Measurements from ENCODE around the gene ACADM.
"Not testable (repeated sequence)": the region's sequence is repeated elsewhere in the genome, so short reads cannot be mapped to it uniquely, and the experiment has no call there.

ACADM gene

DNA sequence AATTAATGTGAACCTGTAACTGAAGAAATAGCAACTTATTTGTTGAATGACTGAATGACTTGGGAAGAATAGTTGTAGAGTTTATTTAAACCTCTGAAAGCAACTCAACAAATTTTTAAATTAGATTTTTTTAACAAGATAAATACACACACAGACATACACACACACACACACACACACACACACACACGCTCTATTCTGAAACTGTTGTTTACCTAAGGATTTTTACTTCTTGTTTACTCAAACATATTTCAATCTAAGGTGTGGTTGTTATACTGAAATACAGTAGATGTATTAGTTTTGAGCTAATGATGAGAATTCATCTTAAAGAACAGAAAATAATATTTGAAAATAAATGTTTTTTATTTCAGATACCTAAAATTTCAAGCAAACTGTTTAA lies 11.5 kb downstream of the ACADM start:
- DNase-seq (ENCODE audit: low spot score) = no peak

DNA sequence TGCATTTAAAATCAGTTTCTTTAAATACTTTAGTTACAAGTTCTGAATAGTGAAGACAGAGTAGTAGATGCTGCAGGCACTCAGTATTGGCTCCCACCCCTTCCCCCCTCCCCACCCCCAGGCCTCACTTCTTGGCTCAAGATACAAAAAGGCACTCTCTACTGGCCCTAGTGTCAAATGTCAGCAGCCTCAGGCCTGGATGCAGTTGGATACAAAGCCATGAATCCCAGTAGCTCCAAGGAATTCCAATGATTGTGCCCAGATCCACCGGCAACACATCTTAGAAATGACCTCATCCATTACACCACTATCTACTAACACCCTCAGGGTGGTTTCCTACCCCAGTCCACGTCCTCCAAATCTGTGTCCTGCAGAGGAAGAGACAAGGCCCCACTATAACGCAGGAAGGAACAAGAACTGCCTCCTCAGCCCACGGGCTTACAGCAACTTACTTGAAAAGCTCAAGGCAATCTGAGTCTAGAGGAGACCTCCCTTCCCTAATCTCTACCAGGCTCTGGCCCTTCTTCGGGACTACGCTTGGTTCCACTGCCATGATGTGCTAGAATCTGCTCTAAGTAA lies 17.6 kb downstream of the ACADM start:
- DNase-seq (ENCODE audit: low spot score) = no peak

DNA sequence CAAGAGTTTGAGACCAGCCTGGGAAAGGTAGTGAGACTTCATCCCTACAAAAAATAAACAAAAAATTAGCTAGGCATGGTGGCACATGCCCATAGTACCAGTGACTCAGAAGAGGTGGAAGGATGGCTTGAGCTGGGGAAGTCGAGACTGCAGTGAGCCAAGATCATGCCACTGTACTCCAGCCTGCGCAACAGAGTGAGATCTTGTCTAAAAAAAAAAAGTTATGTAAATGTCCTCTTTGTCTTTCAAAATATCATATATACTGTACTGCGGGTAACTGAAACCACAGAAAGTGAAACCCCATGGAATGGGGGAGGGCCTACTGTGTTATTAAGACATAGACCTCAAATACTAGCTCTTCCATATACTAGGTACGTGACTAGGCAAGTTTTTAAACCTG lies 20.8 kb downstream of the ACADM start:
- peak; percentile 49 for DNase-seq (ENCODE audit: low spot score)

DNA sequence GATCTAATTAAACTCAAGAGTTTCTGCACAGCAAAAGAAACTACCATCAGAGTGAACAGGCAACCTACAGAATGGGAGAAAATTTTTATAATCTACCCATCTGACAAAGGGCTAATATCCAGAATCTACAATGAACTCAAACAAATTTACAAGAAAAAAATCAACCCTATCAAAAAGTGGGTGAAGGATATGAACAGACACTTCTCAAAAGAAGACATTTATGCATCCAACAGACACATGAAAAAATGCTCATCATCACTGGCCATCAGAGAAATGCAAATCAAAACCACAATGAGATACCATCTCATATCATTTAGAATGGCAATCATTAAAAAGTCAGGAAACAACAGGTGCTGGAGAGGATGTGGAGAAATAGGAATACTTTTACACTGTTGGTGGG lies 32.7 kb downstream of the ACADM start:
- not testable (repeated sequence) for DNase-seq (ENCODE audit: low spot score)

DNA sequence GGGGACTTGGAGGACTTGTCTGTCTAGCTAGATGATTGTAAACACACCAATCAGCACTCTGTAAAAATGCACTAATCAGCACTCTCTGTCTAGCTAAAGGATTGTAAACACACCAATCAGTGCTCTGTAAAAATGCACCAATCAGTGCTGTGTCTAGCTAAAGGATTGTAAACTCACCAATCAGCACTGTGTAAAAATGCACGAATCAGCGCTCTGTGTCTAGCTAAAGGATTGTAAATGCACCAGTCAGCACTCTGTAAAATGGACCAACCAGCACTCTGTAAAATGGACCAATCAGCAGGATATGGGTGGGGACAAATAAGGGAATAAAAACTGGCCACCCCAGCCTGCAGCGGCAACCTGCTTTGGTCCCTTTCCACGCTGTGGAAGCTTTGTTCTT lies 34.0 kb downstream of the ACADM start:
- peak; percentile 16 for DNase-seq (ENCODE audit: low spot score)

DNA sequence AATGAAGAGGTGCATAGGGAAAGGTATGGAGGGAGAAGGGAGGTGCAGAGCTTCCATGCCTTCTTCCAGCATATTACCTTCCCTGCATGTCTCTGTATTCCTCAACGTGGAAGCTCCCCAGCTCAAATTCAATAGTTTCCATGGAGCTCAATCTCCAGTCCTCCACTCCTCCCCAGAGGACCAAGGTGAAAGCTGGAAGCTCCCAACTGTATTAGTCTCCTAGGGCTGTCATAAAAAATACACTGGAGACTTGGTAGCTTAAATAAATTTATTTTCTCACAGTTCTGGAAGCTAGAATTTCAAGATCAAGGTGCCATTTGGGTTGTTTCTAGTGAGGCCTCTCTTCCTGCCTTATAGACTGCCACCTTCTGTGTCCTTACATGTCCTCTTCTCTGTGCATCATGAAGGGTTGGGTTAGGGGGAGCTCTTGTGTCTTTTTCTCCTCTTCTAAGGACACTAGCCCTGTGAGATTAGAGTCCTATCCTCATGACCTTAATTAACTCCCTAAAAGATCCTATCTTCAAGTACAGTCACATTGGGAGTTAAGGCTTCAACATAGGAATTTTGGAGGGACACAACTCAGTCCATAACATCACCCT lies 39.6 kb downstream of the ACADM start:
- DNase-seq (ENCODE audit: low spot score) = peak; percentile 23

DNA sequence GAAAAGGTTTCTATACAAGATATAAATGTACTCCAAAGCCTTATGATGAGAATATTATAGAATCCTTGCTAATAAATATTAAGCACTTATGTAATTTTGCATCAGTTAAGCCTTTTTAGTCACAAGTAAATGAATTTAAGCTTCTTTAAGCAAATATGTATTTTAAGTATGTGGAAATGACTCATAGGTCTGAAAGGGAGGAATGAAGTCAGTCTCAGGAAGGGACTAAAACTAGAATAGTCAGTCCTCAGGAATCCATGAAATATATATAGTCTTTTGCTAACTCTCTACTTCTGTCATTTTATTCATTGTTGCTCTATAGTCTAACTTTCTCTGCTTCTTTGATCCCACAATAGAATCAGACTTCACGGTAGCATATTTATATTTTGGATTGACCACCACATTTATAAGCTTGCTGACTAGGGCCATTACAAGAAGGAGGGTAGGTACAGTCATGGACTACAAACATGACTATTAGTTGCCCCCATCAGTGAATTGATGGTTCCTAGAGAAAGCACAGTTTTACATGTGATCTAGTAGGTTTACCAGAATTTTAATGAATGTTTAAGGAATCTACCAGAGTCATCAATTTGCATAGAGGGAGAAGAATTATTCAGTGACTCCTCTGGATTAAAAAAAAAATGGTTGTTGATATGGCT lies 41.3 kb downstream of the ACADM start:
- no peak for DNase-seq (ENCODE audit: low spot score)

DNA sequence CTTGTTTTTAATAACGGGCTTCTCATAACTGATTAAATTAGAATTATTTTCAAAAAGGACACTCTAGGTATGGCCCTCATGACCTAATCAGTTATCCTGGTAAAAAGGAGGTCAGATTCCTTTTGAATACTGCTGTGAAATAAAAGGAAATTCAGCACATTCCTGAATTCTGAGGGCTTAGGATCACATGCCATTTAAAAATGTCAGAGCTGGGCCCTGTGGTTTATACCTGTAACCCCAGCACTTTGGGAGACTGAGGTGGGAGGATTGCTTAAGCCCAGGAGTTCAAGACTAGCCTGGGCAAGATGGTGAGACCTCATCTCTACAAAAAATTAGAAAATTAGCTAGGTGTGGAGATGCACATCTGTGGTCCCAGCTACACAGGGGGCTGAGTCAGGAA lies 43.5 kb downstream of the ACADM start:
- no peak for DNase-seq (ENCODE audit: low spot score)

DNA sequence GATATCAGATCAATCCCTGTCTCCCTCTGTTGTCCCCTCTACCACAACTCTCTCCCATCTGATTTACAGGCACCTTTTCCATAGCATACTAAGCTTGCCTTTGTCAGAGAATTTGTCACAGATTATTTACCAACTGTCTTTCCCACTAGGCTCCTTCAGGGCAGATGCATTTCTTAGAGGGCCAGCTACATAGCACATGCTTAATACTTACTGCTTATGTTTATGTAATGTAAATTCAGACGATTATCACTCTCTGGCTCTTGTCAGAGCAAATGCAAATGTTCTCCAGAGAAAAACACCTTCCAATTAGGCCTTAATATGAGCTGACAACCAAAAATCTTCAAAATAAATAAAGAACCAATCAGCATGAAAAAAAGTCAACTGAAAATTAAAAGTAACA lies 46.3 kb downstream of the ACADM start:
- no peak for DNase-seq (ENCODE audit: low spot score)

DNA sequence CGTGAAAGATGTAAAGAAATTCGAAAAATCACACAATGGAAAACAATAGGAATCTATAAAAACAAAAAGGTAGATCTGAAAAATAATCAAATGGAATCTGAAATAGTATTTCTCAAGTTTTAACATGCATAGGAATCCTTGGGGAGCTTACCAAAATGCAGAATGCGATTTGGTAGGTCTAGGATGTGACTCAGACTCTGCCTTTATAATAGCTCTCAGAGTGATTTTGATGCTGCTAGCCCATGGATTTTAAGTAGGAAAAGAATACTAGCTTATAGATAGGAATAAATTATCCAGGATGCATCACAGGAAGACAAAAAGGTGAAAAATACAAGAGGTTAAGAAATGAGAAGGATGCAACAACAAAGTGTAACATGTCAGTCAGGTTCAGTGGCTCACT lies 47.5 kb downstream of the ACADM start:
- no peak for DNase-seq (ENCODE audit: low spot score)

DNA sequence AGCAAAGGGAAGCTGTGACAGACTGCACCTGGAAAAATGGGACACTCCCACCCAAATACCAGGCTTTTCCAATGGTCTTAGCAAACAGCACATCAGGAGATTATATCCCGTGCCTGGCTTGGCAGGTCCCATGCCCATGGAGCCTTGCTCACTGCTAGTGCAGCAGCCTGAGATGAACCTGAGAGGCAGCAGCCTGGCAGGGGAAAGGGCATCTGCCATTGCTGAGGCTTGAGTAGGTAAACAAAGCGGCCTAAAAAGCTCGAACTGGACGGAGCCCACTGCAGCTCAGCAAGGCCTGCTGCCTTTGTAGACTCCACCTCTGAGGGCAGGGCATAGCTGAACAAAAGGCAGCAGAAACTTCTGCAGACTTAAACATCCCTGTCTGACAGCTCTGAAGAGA lies 53.3 kb downstream of the ACADM start:
- not testable (repeated sequence) for DNase-seq (ENCODE audit: low spot score)

DNA sequence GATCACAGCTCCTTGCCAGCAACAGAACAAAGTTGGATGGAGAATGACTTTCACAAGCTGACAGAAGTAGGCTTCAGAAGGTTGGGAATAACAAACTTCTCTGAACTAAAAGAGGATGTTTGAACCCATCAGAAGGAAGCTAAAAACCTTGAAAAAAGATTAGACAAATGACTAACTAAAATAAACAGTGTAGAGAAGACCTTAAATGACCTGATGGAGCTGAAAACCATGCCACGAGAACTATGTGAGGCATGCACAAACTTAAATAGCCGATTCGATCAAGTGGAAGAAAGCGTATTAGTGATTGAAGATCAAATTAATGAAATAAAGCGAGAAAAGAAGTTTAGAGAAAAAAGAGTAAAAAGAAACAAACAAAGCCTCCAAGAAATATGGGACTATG lies 54.2 kb downstream of the ACADM start:
- DNase-seq (ENCODE audit: low spot score) = not testable (repeated sequence)

DNA sequence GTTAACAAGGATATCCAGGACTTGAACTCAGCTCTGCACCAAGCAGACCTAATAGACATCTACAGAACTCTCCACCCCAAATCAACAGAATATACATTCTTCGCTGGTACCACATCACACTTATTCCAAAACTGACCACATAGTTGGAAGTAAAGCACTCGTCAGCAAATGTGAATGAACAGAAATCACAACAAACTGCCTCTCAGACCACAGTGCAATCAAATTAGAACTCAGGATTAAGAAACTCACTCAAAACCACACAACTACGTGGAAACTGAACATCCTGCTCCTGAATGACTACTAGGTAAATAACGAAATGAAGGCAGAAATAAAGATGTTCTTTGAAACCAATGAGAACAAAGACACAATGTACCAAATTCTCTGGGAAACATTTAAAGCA lies 55.7 kb downstream of the ACADM start:
- DNase-seq (ENCODE audit: low spot score) = not testable (repeated sequence)

DNA sequence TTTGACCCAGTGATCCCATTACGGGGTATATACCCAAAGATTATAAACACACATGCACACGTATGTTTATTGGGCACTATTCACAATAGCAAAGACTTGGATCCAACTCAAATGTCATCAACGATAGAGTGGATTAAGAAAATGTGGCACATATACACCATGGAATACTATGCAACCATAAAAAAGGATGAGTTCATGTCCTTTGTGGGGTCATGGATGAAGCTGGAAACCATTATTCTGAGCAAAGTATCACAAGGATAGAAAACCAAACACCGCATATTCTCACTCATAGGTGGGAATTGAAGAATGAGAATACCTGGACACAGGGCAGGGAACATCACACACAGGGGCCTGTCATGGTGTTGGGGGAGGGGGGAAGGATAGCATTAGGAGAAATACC lies 59.4 kb downstream of the ACADM start:
- DNase-seq (ENCODE audit: low spot score) = not testable (repeated sequence)

DNA sequence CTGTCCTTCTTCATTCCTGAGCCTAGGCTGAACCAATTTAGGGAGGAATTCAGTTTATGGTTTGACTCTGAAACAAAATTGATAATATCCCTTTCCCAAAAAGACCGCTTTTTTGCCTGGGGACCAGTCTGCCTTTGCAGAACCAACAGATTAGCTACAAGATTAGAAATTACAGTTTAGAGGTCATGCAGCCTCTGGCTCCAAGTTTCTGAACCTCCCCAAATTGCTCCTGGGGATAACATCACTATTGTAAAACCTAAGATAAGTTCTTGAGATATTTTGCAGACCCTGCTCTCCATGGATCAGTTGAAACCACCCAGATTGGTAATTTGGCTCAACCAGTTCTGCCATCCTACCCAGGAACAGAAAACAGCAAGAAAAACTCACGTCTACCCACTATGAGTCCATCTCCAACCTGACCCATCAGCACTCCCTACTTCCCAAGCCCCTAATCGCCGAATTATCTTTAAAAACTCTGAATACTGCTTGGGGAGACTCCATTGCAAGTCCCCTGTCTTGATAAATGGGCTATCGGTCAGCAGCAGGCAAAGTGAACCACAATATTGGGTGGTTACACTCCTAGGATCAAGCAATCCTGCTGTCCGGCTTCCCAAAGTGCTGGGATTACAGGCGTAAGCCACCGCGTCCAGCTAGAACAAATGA lies 60.9 kb downstream of the ACADM start:
- peak; percentile 39 for DNase-seq (ENCODE audit: low spot score)

DNA sequence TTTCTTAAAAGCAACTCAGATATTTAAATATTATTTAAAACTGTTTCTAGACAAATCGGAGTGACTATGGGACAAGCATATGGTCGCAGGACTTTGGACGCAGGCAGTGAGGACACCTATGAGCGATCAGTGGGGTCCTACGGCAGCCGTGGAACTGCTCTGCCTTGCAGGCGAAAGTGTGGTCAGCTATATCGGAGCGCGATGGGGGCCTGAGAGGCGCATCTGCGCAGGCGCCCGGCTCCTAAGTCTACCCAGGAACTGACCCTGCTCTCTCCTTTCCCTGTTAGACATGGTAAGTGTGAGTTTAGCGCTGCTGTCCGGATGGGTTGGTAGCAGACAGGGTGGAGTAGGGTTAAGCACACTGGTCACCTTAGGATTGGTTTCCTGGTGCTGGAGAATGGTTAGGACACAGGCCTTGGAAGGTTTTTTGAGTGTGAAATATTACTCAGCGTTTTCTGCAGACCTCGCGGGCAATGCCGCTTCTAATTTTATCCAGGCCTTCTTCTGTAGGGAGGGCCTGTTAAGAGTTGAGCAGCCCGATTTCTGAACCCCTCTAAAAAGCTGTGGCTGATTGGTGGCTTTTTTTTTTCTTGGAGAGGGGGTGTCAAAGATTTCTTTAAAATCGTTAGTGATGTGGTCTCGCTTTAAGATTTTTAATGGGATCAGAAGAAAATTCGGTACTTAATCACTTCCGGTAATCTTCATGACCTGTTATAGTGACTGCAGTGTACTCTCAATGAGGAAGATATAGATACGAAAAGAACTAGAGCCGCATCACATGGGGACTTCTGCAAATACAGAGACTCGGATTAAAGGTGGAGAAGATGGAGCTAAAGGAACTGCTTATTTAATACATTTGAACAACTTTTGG lies 61.7 kb downstream of the ACADM start, which contains the start of gene RABGGTB:
Gene RABGGTB, plus strand, starts transcription at position 274 of the 871 bp plus-strand sequence. Its CDS starts 16 bp downstream, at position 290.
- peak; percentile 97 for DNase-seq (ENCODE audit: low spot score)

DNA sequence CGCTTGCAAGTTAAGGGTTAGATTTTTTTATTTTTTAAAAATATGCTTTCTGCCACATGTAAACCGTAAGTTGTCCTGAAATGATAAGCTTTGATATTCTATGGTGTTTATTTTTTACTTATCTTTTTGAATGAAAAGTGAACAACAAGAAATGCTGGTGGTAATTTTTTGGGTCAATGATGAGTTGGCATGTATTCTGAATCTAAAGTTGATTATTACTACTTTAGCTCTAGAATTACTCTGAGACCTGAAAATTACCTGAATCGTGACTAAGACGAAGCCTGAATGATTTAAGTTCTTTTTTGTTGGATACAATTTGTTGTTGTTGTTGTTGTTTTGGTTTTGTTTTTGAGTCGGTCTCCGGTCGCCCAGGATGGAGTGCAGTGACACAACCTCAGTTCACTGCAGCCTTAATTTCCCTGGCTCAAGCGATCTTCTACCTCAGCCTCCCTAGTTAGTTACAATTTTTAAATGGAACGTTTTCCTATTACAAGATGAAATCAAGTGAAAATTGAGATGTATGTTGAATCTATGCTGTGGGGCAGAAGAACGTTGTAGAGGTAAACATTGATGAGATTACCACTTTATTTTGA lies 62.5 kb downstream of the ACADM start:
- DNase-seq (ENCODE audit: low spot score) = no peak

DNA sequence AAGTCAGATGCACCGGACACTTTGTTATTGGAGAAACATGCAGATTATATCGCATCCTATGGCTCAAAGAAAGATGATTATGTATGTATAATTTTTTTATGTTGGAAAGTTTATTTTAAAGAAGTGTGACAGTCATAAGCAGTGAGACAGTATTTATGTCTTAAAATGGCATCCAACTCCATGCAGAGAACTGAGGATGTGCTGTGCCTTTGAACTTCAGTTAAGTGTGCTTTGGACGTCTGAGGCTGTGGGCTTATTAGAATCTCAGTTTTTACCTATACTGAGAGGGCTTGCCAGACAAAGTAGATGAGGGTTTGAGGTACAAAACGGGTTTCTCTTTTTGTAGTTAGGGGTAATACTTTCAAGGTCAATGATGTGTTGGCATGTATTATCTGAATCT lies 63.0 kb downstream of the ACADM start:
- no peak for DNase-seq (ENCODE audit: low spot score)

DNA sequence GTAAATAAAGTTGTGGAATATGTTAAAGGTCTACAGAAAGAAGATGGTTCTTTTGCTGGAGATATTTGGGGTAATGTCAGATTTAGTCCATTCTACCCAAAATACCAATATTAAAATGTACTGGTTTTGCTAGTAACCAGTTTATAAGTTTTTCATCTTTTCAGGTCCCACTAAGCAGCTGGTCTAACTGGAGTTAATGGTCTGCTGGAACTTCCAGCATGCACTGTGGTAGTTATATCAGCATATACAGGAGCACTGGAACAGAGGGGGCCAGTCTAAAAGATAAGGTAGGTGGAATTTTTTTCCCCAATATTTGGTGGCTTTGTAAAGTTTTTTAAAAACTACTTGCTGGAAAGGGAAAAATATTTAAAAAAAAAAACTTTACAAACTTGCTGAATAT lies 65.5 kb downstream of the ACADM start:
- no peak for DNase-seq (ENCODE audit: low spot score)

DNA sequence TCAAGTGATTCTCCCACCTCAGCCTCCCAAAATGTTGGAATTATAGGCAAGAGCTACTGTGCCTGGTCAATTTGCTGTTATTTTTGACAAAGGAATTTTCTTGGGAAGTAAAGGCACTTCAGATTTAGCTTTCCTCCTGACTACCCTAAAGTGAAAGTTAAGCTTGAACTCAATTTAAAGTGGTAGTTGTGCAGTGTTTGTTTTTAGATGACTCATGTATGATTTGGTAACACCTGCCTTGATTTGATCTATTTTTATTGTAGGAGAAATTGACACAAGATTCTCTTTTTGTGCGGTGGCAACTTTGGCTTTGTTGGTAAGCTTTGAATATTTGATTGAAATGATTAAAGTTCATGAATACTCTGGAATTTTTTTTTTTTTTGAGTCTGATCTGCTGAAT lies 66.5 kb downstream of the ACADM start:
- DNase-seq (ENCODE audit: low spot score) = no peak

DNA sequence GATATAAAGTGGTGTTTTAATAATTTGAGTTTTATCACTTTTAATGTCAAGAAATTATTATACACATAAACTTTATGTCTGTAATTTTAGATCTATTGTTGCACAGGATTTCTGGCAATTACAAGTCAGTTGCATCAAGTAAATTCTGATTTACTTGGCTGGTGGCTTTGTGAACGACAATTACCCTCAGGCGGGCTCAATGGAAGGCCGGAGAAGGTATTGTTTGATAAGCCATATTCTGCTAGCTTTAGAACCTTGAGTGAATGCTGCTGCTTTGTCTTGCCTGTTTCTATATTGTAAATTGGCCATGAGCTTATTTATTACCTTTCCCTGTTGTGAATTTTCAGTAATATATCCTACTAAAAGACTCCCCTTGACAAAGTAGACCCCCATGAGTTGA lies 67.6 kb downstream of the ACADM start:
- DNase-seq (ENCODE audit: low spot score) = no peak

DNA sequence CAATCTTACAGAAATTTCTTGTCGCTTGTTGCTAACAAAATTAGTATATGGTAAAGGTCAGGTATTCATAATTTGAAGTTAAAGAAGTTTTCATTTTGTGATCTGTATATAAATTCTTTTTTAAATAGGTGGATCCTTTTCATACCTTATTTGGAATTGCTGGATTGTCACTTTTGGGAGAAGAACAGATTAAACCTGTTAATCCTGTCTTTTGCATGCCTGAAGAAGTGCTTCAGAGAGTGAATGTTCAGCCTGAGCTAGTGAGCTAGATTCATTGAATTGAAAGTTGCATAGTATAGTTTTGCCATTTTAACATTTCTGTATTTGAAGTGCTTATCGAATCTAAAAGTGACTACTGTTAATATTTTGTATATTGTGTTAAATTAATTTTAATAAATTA lies 69.9 kb downstream of the ACADM start:
- DNase-seq (ENCODE audit: low spot score) = no peak
